Upper lobe of left lung (tissue), 6 donors: ENCODE measurements around the gene MDN1. TPM values are rescaled to one million over a fixed set of nuclear protein-coding genes. Genes with fewer than 3 reads are reported as not detected.

Experiments used
- ATAC-seq, 2 donors: fragments of 200-7000 bp; cut with Tn5 transposase; one replicate each; pipeline ENCODE4 v1.9.1; 2022; ENCODE audit warnings: mild to moderate bottlenecking in 2 of 2, moderate library complexity in 2 of 2; ENCODE audit not compliant: low FRiP score in 2 of 2
- DNase-seq, 2 donors: peaks; one replicate each; pipeline ENCODE4 v3.0.0-alpha.2; 2019 to 2020
- H3K27ac ChIP-seq, 4 donors: fragments of 200-600 bp; sonication (generic); one replicate each; pipeline ENCODE4 v1.5.1; 2016 to 2019
- H3K27me3 ChIP-seq, 4 donors: fragments of 200-600 bp; sonication (generic); one replicate each; pipeline ENCODE4 v1.5.1; 2017 to 2019
- H3K36me3 ChIP-seq, 4 donors: fragments of 200-600 bp; sonication (generic); one replicate each; pipeline ENCODE4 v1.5.1; 2016 to 2019
- H3K4me1 ChIP-seq, 4 donors: fragments of 200-600 bp; sonication (generic); one replicate each; pipeline ENCODE4 v1.5.1; 2018 to 2019
- H3K4me3 ChIP-seq, 4 donors: fragments of 200-600 bp; sonication (generic); one replicate each; pipeline ENCODE4 v1.5.1; 2017 to 2019; ENCODE audit warnings: mild to moderate bottlenecking in 2 of 4, moderate library complexity in 1 of 4
- H3K9me3 ChIP-seq, 4 donors: fragments of 200-600 bp; sonication (generic); one replicate each; pipeline ENCODE4 v1.5.1; 2018 to 2019
- EP300 ChIP-seq, 4 donors: sonication (generic); formaldehyde crosslinking; IDR thresholded peaks; one replicate each; pipeline ENCODE4 v1.5.1; 2017; ENCODE audit warnings: antibody characterized with exemption in 4 of 4, control low read depth in 2 of 4
- POLR2A ChIP-seq, 4 donors: fragments of 450-650 bp; IDR thresholded peaks; one replicate each; pipeline ENCODE4 v1.5.1; 2016 to 2017; ENCODE audit warnings: antibody characterized with exemption in 4 of 4, mild to moderate bottlenecking in 2 of 4
- POLR2AphosphoS5 ChIP-seq, 2 donors: sonication (generic); formaldehyde crosslinking; IDR thresholded peaks; one replicate each; pipeline ENCODE4 v1.5.1; 2017; ENCODE audit warnings: antibody characterized with exemption in 2 of 2
- WGBS, 2 donors: methylation state at CpG; one replicate each; pipeline ENCODE4 v1.1.5; 2017 to 2018; 5-methylcytosine and 5-hydroxymethylcytosine counted together
- total RNA-seq, 6 donors: library from RNA; depleted of rRNA in 4 of 6; stranded (reverse); fragments of >200 nt in 4 of 6; gene quantifications; one replicate each; pipeline versions ENCODE4 v1.1.0 to v1.2.1, GENCODE V29; 2016 to 2021
- TF ChIP-seq, protein P1 (sequence below), 6 experiments: fragments of 450-650 bp in 4 of 6; fragments of 200-600 bp in 2 of 6; sonication (generic) in 2 of 6; IDR thresholded peaks; one replicate each; pipeline ENCODE4 v1.5.1; 2016 to 2019; ENCODE audit warnings: antibody characterized with exemption in 6 of 6
- donor health status: DM: no; HTN: no; CAD: no; lungs with moderate emphysema.
- donor health status: DM: no; HTN: yes; CAD: no; lungs with severe emphysema.

The MDN1 gene
- total RNA-seq, 6 donors from 2014 or later: 23.4 to 44.1 (median 29.6) TPM

DNA sequence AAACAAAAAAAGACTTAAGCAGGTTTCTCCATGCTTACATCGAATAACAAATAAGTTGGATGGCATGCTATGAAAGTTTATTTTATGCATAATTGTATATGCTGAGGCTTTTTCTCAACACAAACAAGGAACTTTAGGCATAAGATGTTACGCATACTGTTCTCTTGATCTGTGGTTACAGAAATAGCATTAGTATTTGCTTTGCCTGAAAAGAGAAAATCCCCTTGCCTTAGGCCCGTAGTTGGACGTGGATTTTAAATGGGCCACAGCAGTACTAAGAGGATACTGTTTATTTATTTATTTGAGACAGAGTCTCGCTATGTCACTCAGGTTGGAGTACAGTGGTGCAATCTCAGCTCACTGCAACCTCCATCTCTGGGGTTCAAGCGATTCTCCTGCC, 200.0 kb downstream of the MDN1 start:
- no peaks in the 10 kb centered on the region for H3K27me3 ChIP-seq
- H3K36me3 ChIP-seq: peaks cover 0 to 15% (median 5%) of the 10 kb centered on the region in 4 donors
- no peaks in the 10 kb centered on the region for H3K9me3 ChIP-seq
- H3K4me3 ChIP-seq: no peak overlapping the region
- DNase-seq: no peak
- 93 to 95% methylated on average over 6 of the region's 6 CpGs for WGBS, 2 donors
- no peak for ATAC-seq
- no peak for TF ChIP-seq POLR2A (IDR thresholded peaks at IDR 0.05)
- TF ChIP-seq, protein P1, sequence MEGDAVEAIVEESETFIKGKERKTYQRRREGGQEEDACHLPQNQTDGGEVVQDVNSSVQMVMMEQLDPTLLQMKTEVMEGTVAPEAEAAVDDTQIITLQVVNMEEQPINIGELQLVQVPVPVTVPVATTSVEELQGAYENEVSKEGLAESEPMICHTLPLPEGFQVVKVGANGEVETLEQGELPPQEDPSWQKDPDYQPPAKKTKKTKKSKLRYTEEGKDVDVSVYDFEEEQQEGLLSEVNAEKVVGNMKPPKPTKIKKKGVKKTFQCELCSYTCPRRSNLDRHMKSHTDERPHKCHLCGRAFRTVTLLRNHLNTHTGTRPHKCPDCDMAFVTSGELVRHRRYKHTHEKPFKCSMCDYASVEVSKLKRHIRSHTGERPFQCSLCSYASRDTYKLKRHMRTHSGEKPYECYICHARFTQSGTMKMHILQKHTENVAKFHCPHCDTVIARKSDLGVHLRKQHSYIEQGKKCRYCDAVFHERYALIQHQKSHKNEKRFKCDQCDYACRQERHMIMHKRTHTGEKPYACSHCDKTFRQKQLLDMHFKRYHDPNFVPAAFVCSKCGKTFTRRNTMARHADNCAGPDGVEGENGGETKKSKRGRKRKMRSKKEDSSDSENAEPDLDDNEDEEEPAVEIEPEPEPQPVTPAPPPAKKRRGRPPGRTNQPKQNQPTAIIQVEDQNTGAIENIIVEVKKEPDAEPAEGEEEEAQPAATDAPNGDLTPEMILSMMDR (IDR thresholded peaks at IDR 0.05): no peak
- no peak for TF ChIP-seq EP300 (IDR thresholded peaks at IDR 0.05)
- TF ChIP-seq POLR2AphosphoS5 (IDR thresholded peaks at IDR 0.05): no peak
- no peaks in the 10 kb centered on the region for H3K4me1 ChIP-seq
- H3K27ac ChIP-seq: no peak overlapping the region

DNA sequence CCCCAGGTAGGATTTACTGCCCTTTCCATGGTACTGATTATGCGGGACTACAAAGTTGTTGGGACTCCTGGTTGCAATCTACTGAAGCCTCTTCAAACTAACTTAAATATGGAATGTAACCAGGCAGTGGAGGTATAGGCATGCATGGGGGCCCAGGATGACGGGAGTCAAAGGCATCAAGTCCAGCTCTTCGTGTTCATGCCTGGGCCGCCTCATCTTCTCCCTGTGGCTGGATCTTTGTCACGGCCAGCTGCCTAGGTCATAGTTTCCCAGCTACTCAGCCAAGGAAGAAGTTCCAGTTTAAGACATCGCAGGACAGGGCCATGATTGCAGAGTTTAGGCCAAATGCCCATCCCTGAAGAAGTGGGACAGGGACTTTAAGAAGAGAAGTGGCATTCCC, 201.6 kb downstream of the MDN1 start:
- TF ChIP-seq POLR2AphosphoS5 (IDR thresholded peaks at IDR 0.05) (no peak), POLR2A (IDR thresholded peaks at IDR 0.05) (no peak), EP300 (IDR thresholded peaks at IDR 0.05) (no peak)
- TF ChIP-seq, protein P1 (IDR thresholded peaks at IDR 0.05): no peak
- Histone ChIP-seq H3K4me1 (no peaks in the 10 kb centered on the region), H3K36me3 (peaks cover 0 to 9% (median 2%) of the 10 kb centered on the region in 4 donors), H3K27me3 (no peaks in the 10 kb centered on the region), H3K27ac (no peak overlapping the region), H3K4me3 (no peak overlapping the region), H3K9me3 (no peaks in the 10 kb centered on the region)
- DNase-seq (no peak), ATAC-seq (no peak)
- 97 to 98% methylated on average over 6 of the region's 6 CpGs for WGBS, 2 donors

DNA sequence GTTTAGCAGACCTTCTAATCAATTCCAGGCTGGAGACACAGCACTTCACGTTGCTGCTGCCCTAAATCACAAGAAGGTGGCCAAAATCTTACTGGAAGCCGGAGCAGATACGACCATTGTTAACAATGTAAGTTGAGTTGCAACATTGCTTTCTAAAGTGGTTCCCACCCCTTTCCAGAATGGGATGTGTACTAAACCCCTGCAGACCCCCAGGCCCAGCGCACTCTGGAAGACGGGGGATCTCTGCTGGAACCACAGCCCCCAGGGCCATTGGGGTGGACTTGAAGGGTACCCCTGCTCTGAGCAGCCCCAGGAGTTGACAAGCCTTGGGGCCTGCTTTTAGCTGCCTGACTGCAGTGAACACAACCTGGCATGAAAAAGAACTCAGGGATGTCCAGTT, 203.1 kb downstream of the MDN1 start:
- WGBS, 2 donors: 91 to 94% methylated on average over 5 of the region's 5 CpGs
- Histone ChIP-seq H3K4me3 (no peak overlapping the region), H3K27ac (no peak overlapping the region), H3K27me3 (no peaks in the 10 kb centered on the region), H3K9me3 (no peaks in the 10 kb centered on the region), H3K36me3 (peaks cover 0 to 9% (median 0%) of the 10 kb centered on the region in 4 donors), H3K4me1 (no peaks in the 10 kb centered on the region)
- ATAC-seq (no peak), DNase-seq (no peak)
- TF ChIP-seq EP300 (IDR thresholded peaks at IDR 0.05) (no peak), POLR2A (IDR thresholded peaks at IDR 0.05) (no peak), POLR2AphosphoS5 (IDR thresholded peaks at IDR 0.05) (no peak)
- TF ChIP-seq, protein P1 (IDR thresholded peaks at IDR 0.05): no peak

DNA sequence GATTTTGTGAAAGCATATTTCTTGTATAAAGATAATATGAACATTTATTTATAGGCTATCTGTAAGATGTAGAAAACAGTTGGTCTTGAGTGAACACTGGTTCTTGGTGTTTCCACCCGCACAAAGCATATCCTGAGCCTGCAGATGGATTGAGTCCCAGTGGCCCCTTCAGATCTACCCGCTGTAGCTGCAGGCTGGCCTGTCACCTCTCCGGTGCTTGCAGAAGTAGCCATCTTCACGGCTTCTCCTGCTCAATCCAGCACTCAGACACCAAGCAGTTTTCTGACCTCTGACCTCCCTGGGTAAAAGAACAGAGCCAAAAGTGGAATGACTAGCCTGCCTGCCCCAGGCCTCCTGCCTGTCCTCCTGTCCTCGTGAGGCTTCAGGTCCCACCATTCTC, 203.7 kb downstream of the MDN1 start:
- Histone ChIP-seq H3K9me3 (no peaks in the 10 kb centered on the region), H3K4me1 (no peaks in the 10 kb centered on the region), H3K36me3 (peaks cover 0 to 9% (median 0%) of the 10 kb centered on the region in 4 donors), H3K27ac (no peak overlapping the region), H3K27me3 (no peaks in the 10 kb centered on the region), H3K4me3 (no peak overlapping the region)
- ATAC-seq (no peak), DNase-seq (no peak)
- 85 to 92% methylated on average over 5 of the region's 5 CpGs for WGBS, 2 donors
- TF ChIP-seq POLR2AphosphoS5 (IDR thresholded peaks at IDR 0.05) (no peak), POLR2A (IDR thresholded peaks at IDR 0.05) (no peak), EP300 (IDR thresholded peaks at IDR 0.05) (no peak)
- TF ChIP-seq, protein P1 (IDR thresholded peaks at IDR 0.05): no peak

DNA sequence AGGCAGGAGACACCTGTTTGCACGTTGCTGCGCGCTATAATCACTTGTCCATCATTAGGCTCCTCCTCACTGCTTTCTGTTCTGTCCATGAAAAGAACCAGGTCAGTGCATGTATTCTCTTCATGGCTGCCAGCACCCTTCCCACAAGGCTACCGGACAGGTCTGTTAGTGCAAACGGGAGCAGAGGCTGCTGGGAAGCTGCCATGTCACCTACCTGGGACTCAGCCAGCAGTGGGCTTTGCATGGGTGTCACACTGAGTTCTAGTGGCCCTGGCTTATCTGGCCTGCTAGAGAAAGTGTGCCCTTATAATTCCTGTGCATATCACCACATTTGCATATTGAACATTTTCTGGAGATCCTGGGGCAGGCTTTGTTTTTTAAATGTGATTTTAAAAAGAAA, 205.8 kb downstream of the MDN1 start:
- Histone ChIP-seq H3K27me3 (no peaks in the 10 kb centered on the region), H3K27ac (no peak overlapping the region), H3K9me3 (no peaks in the 10 kb centered on the region), H3K36me3 (peaks cover 0 to 5% (median 0%) of the 10 kb centered on the region in 4 donors), H3K4me1 (no peaks in the 10 kb centered on the region), H3K4me3 (no peak overlapping the region)
- 90 to 91% methylated on average over 5 of the region's 5 CpGs for WGBS, 2 donors
- DNase-seq: no peak
- TF ChIP-seq POLR2AphosphoS5 (IDR thresholded peaks at IDR 0.05): no peak
- no peak for TF ChIP-seq POLR2A (IDR thresholded peaks at IDR 0.05)
- TF ChIP-seq, protein P1 (IDR thresholded peaks at IDR 0.05): no peak
- no peak for TF ChIP-seq EP300 (IDR thresholded peaks at IDR 0.05)
- ATAC-seq: no peak
